C4-2B (cell line): Measurements from ENCODE around the gene ZNF688.

Experiments
- CTCF ChIP-seq: fragments of 450-650 bp; conservative IDR thresholded peaks from 2 replicates; pipeline ENCODE4 v1.5.1; 2017; ENCODE audit warnings: mild to moderate bottlenecking
- ZFX ChIP-seq: fragments of 450-650 bp; IDR thresholded peaks from 2 replicates; pipeline ENCODE4 v1.6.1; 2017

DNA sequence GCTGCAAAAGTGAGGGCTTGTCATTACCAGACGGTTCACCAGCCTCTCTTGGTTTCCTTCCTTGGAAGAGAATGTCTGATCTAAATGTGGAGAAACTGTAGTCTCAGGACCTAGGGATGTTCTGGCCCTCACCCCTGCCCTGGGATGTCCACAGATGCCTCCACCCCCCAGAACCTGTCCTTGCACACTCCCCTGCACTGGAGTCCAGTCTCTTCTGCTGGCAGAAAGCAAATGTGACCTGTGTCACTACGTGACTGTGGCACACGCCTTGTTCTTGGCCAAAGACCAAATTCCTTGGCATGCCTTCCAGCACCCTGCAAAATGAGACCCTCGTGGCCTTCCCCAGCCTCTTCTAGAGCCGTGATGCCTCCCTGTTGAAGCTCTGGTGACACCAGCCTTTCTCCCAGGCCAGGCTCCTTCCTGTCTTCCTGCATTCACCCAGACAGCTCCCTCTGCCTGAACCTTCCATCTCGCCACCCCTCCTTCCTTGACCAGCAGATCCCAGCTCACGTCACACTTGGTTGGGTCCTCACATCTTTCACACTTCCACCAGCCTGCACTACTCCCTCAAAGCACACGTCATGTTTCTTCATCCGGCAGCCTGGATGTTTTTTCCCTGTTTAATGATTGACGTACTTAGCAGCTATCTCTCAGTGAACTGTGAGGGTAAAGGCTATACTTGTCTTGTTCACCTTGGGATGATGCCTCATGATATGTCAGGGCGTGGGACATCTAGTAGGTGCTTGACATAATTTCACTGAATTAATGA is 49.5 kb downstream of the ZNF688 start:
- TF ChIP-seq CTCF (no peak), ZFX (no peak)
